B cell (primary cell): ENCODE data around the gene TNFRSF13B.

Experiments used
- CTCF ChIP-seq: fragments of 200-600 bp; IDR thresholded peaks from one replicate; pipeline ENCODE4 v1.8.0; 2022; ENCODE audit warnings: antibody characterized with exemption, mild to moderate bottlenecking
- EZH2 ChIP-seq: IDR thresholded peaks from 2 replicates; pipeline ENCODE4 v1.6.1; 2012; ENCODE audit warnings: borderline replicate concordance, low read depth, mild to moderate bottlenecking, moderate library complexity, low read length; ENCODE audit not compliant: insufficient read depth, poor library complexity, severe bottlenecking

- no peak for TF ChIP-seq CTCF
- TF ChIP-seq EZH2: no peak
Measured at GRCh38 chr17:16945663-16946218, 26.2 kb downstream of the TNFRSF13B start.
